Bronchial epithelial cell (primary cell): ENCODE results near the gene PPP1R36. TPM values are rescaled to one million over a fixed set of nuclear protein-coding genes. Genes with fewer than 3 reads are reported as not detected.
"Not testable (repeated sequence)": the region's sequence is repeated elsewhere in the genome, so short reads cannot be mapped to it uniquely, and the experiment has no call there.

Experiments used
- DNase-seq: peaks from one replicate; pipeline ENCODE4 v3.0.0-alpha.2; 2010; ENCODE audit warnings: low read depth
- FAIRE-seq: peaks from 2 replicates; lab custom pipeline; 2011; peaks lifted over from hg19 to GRCh38; lab: Jason Lieb, UNC
- H3K27me3 ChIP-seq: 2 replicates; pipeline ENCODE4 v1.5.1; 2011; ENCODE audit warnings: low read length; ENCODE audit not compliant: control insufficient read depth, insufficient read depth
- H3K36me3 ChIP-seq: 2 replicates; pipeline ENCODE4 v1.5.1; 2011; ENCODE audit warnings: low read length; ENCODE audit not compliant: control insufficient read depth, insufficient read depth
- H3K4me3 ChIP-seq: 2 replicates; pipeline ENCODE4 v1.5.1; 2011; ENCODE audit warnings: mild to moderate bottlenecking, low read depth, low read length, control low read depth
- total RNA-seq: library from RNA; depleted of rRNA; stranded (reverse); fragments of >200 nt; gene quantifications from 2 replicates; pipeline ENCODE4 v1.2.1, GENCODE V29; 2014
- TF ChIP-seq, protein P1 (sequence below): IDR thresholded peaks from 2 replicates; pipeline ENCODE4 v1.5.1; 2011; ENCODE audit warnings: mild to moderate bottlenecking, moderate library complexity, low read length, control low read depth, inconsistent platforms; ENCODE audit not compliant: insufficient read depth, severe bottlenecking

Gene PPP1R36
- total RNA-seq, 1 donor from 2014 or later, result 1.1 TPM

DNA sequence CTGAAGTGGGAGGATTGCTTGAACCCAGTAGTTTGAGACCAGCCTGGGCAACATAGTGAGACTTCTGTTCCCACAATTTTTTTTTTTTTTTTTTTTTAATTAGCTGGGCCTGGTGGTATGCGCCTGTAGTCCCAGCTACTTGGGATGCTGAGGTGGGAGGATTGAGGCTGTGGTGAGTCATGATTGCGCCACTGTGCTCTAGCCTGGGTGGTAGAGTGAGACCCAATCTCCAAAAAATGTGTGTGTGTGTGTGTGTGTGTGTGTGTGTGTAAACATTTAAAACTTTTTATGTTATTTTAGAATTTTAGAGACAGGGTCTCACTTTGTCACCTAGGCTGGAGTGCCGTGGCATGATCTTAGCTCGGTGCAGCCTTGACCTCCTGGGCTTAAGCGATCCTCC, 6.8 kb downstream of the PPP1R36 start:
- FAIRE-seq (no peak), DNase-seq (peak; percentile 61)
- H3K27me3 ChIP-seq, result peaks cover 2% of the 10 kb centered on the region
- TF ChIP-seq, protein P1, sequence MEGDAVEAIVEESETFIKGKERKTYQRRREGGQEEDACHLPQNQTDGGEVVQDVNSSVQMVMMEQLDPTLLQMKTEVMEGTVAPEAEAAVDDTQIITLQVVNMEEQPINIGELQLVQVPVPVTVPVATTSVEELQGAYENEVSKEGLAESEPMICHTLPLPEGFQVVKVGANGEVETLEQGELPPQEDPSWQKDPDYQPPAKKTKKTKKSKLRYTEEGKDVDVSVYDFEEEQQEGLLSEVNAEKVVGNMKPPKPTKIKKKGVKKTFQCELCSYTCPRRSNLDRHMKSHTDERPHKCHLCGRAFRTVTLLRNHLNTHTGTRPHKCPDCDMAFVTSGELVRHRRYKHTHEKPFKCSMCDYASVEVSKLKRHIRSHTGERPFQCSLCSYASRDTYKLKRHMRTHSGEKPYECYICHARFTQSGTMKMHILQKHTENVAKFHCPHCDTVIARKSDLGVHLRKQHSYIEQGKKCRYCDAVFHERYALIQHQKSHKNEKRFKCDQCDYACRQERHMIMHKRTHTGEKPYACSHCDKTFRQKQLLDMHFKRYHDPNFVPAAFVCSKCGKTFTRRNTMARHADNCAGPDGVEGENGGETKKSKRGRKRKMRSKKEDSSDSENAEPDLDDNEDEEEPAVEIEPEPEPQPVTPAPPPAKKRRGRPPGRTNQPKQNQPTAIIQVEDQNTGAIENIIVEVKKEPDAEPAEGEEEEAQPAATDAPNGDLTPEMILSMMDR, result no peak
- no peaks in the 10 kb centered on the region for H3K36me3 ChIP-seq
- no peak overlapping the region for H3K4me3 ChIP-seq

DNA sequence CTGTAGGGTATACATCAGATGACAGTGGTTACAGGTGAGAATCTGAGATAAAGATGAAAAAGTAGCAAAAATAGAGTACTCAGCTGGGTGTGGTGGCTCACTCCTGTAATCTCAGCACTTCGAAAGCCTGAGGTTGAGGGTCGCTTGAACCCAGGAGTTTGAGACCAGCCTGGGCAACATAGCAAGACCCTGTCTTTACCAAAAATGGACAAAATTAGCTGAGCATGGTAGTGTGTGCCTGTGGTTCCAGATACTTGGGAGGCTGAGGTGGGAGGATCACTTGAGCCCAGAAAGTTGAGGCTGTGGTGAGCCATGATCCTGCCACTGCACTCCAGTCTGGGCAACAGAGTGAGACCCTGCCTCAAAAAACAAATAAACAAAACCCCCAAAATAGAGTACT, 8.5 kb downstream of the PPP1R36 start:
- not testable (repeated sequence) for H3K27me3 ChIP-seq, FAIRE-seq, H3K4me3 ChIP-seq, DNase-seq, H3K36me3 ChIP-seq

DNA sequence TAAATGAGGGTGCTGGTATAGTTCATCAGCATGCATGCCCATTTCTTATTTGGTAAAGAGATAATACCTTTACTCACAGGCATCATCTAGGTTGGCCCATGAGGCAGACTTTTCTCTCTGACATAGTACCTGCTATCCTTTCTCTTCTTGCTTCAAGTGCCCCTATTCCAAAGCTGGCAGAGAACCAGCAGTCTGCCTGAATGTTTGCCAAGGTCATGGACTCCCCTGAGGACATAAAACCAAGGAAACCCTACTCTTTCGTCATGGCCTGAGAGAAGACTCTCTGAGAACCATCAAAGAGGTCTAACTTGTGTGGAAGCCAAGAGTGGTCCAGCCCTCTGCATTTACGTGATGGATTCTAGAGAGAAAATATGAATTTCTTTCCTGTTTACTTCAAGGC, 11.9 kb downstream of the PPP1R36 start:
- TF ChIP-seq, protein P1, result no peak
- DNase-seq, result no peak
- no peak for FAIRE-seq
- H3K36me3 ChIP-seq, result no peaks in the 10 kb centered on the region
- no peak overlapping the region for H3K4me3 ChIP-seq
- no peaks in the 10 kb centered on the region for H3K27me3 ChIP-seq

DNA sequence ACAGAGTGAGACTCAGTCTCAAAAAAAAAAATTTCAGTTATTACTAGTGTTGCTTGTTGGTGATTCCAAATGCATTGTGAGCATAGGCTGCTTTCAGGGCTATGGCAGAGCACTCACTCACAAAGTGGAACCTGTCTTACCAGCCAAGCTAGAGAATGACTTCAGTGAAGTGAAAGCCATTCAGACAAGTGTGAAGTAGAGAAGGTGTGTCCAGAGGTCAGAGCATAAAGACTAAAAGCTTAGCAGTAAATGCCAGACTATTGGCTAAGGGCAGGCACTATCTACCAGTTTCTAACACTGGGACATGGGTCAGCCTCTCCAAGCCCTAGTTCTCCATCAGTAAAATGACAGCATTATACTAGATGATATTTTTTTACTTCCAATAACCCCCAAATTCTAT, 12.7 kb downstream of the PPP1R36 start:
- Histone ChIP-seq H3K27me3 (no peaks in the 10 kb centered on the region), H3K36me3 (no peaks in the 10 kb centered on the region), H3K4me3 (no peak overlapping the region)
- FAIRE-seq (no peak), DNase-seq (peak; percentile 37)
- TF ChIP-seq, protein P1, result no peak

DNA sequence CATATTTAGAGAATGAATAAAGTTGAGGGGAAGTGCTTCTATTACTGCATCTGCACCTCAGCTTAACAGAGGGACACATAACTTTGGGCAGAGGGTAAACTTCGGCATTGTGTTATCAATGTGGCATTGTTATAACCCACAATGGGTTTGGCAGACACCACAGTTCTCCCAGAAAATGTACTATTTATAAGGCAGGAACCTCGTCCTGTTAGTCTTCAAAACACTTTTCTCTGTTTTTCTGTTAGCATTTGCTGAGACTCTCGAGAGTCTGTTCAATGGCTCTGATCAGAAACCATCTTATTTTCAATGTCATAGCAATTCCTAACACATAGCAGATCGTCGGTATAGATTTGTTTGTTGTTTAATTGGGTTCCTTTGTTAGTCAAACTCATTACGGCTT, 13.9 kb downstream of the PPP1R36 start:
- H3K27me3 ChIP-seq, result no peaks in the 10 kb centered on the region
- TF ChIP-seq, protein P1, result no peak
- DNase-seq (no peak), FAIRE-seq (no peak)
- H3K4me3 ChIP-seq, result no peak overlapping the region
- no peaks in the 10 kb centered on the region for H3K36me3 ChIP-seq

DNA sequence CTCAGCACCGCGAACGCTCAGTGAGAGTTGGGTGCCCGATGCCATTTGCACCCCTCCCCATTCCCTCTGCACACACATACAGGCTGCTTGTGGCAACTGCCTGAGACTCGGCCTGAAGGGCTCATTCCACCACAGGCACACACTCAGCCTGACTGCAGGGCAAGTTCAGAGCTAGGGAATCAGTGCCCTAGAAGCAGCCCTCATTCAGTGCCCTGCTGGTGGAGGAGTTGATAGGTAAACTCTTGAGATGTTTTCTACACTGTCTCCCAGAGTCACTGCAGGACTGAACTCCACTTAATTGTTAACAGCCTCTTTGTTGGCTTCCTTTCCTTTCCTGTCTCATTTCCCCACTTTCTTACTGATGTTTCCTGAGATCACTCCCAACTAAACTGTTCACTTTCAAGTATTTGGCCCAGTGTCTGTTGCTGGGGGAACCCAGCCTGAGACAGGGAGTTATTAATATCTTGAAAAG, 16.9 kb downstream of the PPP1R36 start:
- Histone ChIP-seq H3K36me3 (no peaks in the 10 kb centered on the region), H3K27me3 (no peaks in the 10 kb centered on the region), H3K4me3 (no peak overlapping the region)
- TF ChIP-seq, protein P1, result no peak
- DNase-seq (no peak), FAIRE-seq (no peak)
